T-helper 1 cell treated with Interleukin-12 subunit alpha and Interleukin-12 subunit beta and Interleukin-4 antibody, amounts not matched to agents 30 μg/mL and 1 μg/mL, for 36 hours (primary cell): ENCODE results near the gene GDF10.

Experiments used
- H3K27ac Mint-ChIP-seq: one replicate; pipeline ENCODE4 v1.8.0; 2021; ENCODE audit warnings: mild to moderate bottlenecking, mixed read lengths
- H3K27me3 Mint-ChIP-seq: one replicate; pipeline ENCODE4 v1.8.0; 2021; ENCODE audit warnings: low read depth, mixed read lengths
- H3K36me3 Mint-ChIP-seq: one replicate; pipeline ENCODE4 v1.8.0; 2021; ENCODE audit warnings: low read depth, mixed read lengths
- H3K4me1 Mint-ChIP-seq: one replicate; pipeline ENCODE4 v1.8.0; 2021; ENCODE audit warnings: low read depth, mixed read lengths
- H3K4me3 Mint-ChIP-seq: one replicate; pipeline ENCODE4 v1.8.0; 2021; ENCODE audit warnings: mild to moderate bottlenecking, moderate library complexity, mixed read lengths
- H3K9me3 Mint-ChIP-seq: one replicate; pipeline ENCODE4 v1.8.0; 2021; ENCODE audit warnings: mixed read lengths

Gene GDF10

DNA sequence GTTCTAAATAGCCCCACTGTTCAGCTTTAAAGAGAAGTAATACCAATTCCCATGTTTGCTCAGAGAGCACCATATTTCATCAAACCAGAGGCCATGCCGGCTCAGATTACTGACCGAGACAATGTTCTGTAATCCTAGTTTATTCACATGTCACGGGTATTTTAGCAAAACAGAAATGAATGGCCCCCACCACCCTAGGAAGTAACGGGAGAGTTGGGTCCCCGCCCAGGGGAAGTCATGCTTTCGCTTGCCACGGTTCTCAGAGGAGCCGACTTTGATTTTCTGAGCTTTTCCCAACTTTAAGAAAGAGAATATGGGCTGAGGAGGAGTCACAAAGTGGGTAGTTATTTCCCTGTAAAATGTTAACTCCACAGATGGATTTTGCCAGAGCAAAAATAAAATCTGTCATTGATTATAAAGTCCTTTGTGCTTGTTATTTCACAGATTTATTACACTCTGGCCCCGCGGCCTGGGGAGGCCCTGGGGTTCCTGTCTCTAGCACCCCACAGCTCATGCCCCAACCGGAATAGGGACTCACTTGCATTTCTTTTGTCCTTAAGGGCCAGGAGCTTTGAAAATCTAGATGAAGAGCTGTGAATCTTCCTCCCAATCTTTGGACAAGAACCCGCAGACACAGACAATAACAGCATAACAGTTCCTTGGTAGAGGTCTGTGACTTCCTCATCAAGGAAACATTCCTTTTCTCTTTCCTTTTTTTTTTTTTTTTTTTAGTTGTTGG lies 3.7 kb upstream of the GDF10 start:
- Mint-ChIP-seq H3K36me3 (no peaks in the 10 kb centered on the region), H3K9me3 (no peaks in the 10 kb centered on the region), H3K27me3 (peaks cover 45% of the 10 kb centered on the region), H3K4me1 (peaks cover 1% of the 10 kb centered on the region), H3K27ac (no peak overlapping the region), H3K4me3 (no peak overlapping the region)

- Mint-ChIP-seq H3K27ac (no peak overlapping the region), H3K27me3 (peaks cover 47% of the 10 kb centered on the region), H3K36me3 (no peaks in the 10 kb centered on the region), H3K4me3 (no peak overlapping the region), H3K9me3 (no peaks in the 10 kb centered on the region), H3K4me1 (peaks cover 1% of the 10 kb centered on the region)
These were observed 3.1 kb upstream of the GDF10 start for GRCh38 chr10:47296941-47297340.

DNA sequence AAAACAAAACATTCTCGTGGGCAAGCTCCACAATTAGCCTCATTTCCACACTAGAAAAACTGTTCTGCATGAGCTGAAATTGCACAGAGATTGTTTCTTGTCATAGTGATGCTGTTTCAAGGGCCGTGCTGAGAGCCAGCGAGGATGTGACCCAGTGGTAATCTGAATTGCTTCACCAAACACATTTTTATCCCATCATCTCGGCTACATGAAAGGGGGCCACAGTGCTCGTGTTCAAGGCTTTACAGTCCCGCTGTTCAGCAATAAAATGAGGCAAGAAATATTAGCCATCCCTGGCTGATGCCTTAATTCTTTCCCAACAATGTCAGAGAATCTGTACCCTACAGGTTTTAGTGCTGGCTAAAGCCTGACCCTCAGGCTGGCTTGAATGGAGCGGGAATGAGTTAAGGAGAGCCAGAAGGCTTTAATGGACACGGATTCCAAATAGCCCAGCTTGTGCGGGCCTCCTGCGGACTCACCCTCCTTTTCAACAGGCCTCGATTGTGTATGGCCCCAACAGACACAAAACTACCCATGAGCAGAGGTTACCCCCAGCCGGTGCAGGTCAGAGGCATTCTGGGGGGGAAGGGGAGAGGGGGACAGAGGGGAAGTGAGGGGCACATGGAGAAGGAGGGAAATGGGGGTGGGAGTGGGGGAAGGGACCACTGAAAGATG lies 2.0 kb upstream of the GDF10 start:
- Mint-ChIP-seq H3K27me3 (peaks cover 55% of the 10 kb centered on the region), H3K4me1 (peaks cover 1% of the 10 kb centered on the region), H3K36me3 (no peaks in the 10 kb centered on the region), H3K27ac (no peak overlapping the region), H3K9me3 (no peaks in the 10 kb centered on the region), H3K4me3 (no peak overlapping the region)

DNA sequence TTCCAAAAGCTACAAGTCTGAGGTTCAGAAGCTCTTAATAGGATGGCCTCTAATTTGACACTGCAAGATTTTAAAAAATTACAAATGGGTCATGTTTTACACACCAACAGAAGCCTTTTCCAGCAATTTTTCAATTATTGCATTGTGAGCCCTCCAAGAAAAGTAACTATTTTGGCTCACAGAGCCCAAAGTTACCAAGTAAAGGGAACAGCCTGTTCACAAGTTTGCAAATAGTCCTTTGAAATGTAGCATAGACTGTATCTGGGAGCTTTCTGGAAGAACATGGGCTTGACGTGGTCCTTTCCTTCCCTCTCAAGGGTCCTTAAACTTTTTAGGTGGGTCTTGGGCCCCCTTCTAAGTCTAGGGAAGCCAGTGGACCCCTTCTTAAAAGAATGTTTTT lies 1.3 kb upstream of the GDF10 start:
- H3K9me3 Mint-ChIP-seq, result no peaks in the 10 kb centered on the region
- no peak overlapping the region for H3K4me3 Mint-ChIP-seq
- no peaks in the 10 kb centered on the region for H3K36me3 Mint-ChIP-seq
- H3K27ac Mint-ChIP-seq, result no peak overlapping the region
- peaks cover 1% of the 10 kb centered on the region for H3K4me1 Mint-ChIP-seq
- peaks cover 62% of the 10 kb centered on the region for H3K27me3 Mint-ChIP-seq

DNA sequence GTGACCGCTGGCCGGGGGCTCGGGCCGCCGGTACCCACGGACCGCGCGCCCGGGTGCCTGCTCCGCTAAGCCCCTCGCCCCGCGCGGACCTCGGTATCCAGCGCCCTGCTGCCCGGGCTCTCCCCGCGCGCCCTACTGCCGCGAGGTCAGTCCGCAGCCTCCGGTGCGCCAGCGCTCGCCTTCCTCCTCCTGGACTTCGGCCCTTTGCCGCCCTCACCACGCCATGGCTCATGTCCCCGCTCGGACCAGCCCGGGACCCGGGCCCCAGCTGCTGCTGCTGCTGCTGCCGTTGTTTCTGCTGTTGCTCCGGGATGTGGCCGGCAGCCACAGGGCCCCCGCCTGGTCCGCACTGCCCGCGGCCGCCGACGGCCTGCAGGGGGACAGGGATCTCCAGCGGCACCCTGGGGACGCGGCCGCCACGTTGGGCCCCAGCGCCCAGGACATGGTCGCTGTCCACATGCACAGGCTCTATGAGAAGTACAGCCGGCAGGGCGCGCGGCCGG lies 483 bp downstream of the GDF10 start:
- H3K27me3 Mint-ChIP-seq, result peaks cover 58% of the 10 kb centered on the region
- no peak overlapping the region for H3K4me3 Mint-ChIP-seq
- no peak overlapping the region for H3K27ac Mint-ChIP-seq
- no peaks in the 10 kb centered on the region for H3K36me3 Mint-ChIP-seq
- no peaks in the 10 kb centered on the region for H3K9me3 Mint-ChIP-seq
- peaks cover 1% of the 10 kb centered on the region for H3K4me1 Mint-ChIP-seq

GRCh38 chr10:47301833-47302232 lies 1.8 kb downstream of the GDF10 start:
- H3K4me3 Mint-ChIP-seq, result no peak overlapping the region
- no peaks in the 10 kb centered on the region for H3K36me3 Mint-ChIP-seq
- peaks cover 1% of the 10 kb centered on the region for H3K4me1 Mint-ChIP-seq
- H3K9me3 Mint-ChIP-seq, result no peaks in the 10 kb centered on the region
- no peak overlapping the region for H3K27ac Mint-ChIP-seq
- H3K27me3 Mint-ChIP-seq, result peaks cover 54% of the 10 kb centered on the region

DNA sequence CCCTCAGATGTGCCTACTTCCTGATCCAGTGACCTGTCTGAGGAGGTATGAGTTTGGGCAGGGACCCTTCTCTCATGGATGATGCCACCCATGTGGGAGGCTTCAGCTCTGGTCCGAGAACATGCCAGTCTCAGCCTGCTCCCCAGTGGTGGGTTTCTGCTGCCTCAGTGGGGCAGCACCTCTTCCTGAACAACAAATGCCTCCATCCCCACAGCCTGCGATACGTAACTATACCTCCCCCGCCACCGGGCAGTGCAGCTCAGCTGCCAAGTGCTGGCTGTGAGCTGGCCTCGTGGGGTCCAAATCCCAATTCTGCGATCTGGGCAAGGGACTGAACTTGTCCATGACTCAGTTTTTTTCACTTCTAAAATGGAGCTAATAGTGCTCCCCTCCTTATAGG lies 3.1 kb downstream of the GDF10 start:
- Mint-ChIP-seq H3K9me3 (no peaks in the 10 kb centered on the region), H3K4me3 (no peak overlapping the region), H3K27me3 (peaks cover 47% of the 10 kb centered on the region), H3K4me1 (peaks cover 1% of the 10 kb centered on the region), H3K36me3 (no peaks in the 10 kb centered on the region), H3K27ac (no peak overlapping the region)

DNA sequence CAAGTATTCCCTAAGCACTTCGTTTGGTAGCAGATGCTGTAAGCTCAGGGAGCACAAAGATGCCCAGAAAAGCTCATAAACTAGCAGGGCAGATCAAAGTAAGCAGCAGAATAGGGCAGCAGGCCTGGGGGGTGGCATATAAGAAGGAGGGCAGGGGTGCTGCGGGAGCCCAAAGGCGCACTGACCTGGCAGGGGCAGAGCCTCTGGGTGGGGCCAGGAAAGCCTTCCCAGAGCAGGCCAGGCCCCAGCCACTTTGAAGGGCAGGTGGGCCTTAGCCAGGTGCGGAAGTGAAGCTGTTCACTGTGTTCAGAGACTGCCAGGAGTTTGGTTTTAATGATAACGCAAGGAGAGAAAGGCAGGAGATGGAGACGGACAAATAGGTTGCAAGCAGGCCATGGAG lies 3.9 kb downstream of the GDF10 start:
- no peaks in the 10 kb centered on the region for H3K36me3 Mint-ChIP-seq
- no peaks in the 10 kb centered on the region for H3K9me3 Mint-ChIP-seq
- no peak overlapping the region for H3K4me3 Mint-ChIP-seq
- H3K27me3 Mint-ChIP-seq, result peaks cover 45% of the 10 kb centered on the region
- H3K27ac Mint-ChIP-seq, result no peak overlapping the region
- H3K4me1 Mint-ChIP-seq, result peaks cover 1% of the 10 kb centered on the region

- Mint-ChIP-seq H3K4me3 (no peak overlapping the region), H3K27ac (no peak overlapping the region), H3K36me3 (no peaks in the 10 kb centered on the region), H3K27me3 (peaks cover 34% of the 10 kb centered on the region), H3K4me1 (peaks cover 1% of the 10 kb centered on the region), H3K9me3 (no peaks in the 10 kb centered on the region)
These were observed 5.6 kb downstream of the GDF10 start for GRCh38 chr10:47305566-47305965.

- no peak overlapping the region for H3K27ac Mint-ChIP-seq
- H3K4me1 Mint-ChIP-seq, result peaks cover 4% of the 10 kb centered on the region
- no peaks in the 10 kb centered on the region for H3K36me3 Mint-ChIP-seq
- peaks cover 26% of the 10 kb centered on the region for H3K27me3 Mint-ChIP-seq
- no peak overlapping the region for H3K4me3 Mint-ChIP-seq
- no peaks in the 10 kb centered on the region for H3K9me3 Mint-ChIP-seq
These were observed 6.6 kb downstream of the GDF10 start for GRCh38 chr10:47306387-47307210.

DNA sequence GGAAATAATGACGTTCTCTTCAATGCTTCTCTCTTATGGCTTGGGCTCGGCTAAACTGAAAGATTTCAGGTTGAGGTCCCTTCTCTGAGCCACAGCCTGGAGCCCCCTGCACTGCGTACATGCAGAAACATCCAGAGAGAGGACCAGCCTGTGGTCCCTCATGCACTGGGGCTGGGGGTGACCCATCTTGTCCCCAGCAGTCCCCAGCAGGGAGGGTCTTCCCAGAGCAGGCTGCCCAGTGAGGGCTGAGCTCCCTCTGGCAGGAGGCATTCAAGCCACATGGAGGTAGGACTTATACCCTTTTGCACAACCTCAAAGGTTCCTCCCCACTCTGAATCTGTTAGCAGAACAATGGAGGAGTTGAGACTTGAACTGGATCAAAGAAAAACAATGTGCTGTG lies 7.4 kb downstream of the GDF10 start:
- H3K9me3 Mint-ChIP-seq, result no peaks in the 10 kb centered on the region
- no peaks in the 10 kb centered on the region for H3K36me3 Mint-ChIP-seq
- H3K27ac Mint-ChIP-seq, result no peak overlapping the region
- H3K4me3 Mint-ChIP-seq, result no peak overlapping the region
- peaks cover 20% of the 10 kb centered on the region for H3K27me3 Mint-ChIP-seq
- peaks cover 11% of the 10 kb centered on the region for H3K4me1 Mint-ChIP-seq

DNA sequence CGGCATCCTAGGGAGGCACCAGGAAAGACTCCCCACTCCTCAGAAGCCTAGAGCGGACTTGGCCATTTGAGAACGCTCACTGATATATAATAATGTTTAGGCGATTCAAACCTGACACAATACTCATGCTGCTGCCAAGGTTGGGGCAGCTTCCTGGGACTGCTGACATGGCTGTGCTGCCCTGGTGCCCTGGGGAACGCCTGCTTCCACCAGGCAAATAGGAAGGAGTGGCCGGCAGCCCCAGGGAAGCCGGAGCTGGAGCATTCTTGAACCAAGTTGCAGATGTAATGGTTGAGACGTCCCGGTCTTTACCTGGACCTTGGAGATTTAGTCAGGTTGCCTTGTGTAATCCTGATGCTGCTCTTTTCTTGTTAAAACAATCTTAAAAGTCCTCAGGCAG lies 8.8 kb downstream of the GDF10 start:
- peaks cover 10% of the 10 kb centered on the region for H3K27me3 Mint-ChIP-seq
- peaks cover 11% of the 10 kb centered on the region for H3K4me1 Mint-ChIP-seq
- no peak overlapping the region for H3K4me3 Mint-ChIP-seq
- no peaks in the 10 kb centered on the region for H3K36me3 Mint-ChIP-seq
- H3K27ac Mint-ChIP-seq, result no peak overlapping the region
- H3K9me3 Mint-ChIP-seq, result no peaks in the 10 kb centered on the region

- peaks cover 10% of the 10 kb centered on the region for H3K27me3 Mint-ChIP-seq
- no peak overlapping the region for H3K27ac Mint-ChIP-seq
- H3K9me3 Mint-ChIP-seq, result no peaks in the 10 kb centered on the region
- no peaks in the 10 kb centered on the region for H3K36me3 Mint-ChIP-seq
- peaks cover 11% of the 10 kb centered on the region for H3K4me1 Mint-ChIP-seq
- no peak overlapping the region for H3K4me3 Mint-ChIP-seq
These were observed 9.6 kb downstream of the GDF10 start for GRCh38 chr10:47309408-47310089.

GRCh38 chr10:47310090-47310505 lies 10.1 kb downstream of the GDF10 start:
- H3K4me1 Mint-ChIP-seq, result peaks cover 11% of the 10 kb centered on the region
- H3K27me3 Mint-ChIP-seq, result peaks cover 10% of the 10 kb centered on the region
- no peaks in the 10 kb centered on the region for H3K36me3 Mint-ChIP-seq
- H3K27ac Mint-ChIP-seq, result no peak overlapping the region
- no peak overlapping the region for H3K4me3 Mint-ChIP-seq
- H3K9me3 Mint-ChIP-seq, result no peaks in the 10 kb centered on the region
